Measurements from ENCODE around the gene HHAT. TPM values are rescaled to one million over a fixed set of nuclear protein-coding genes. Genes with fewer than 3 reads are reported as not detected.

The HHAT gene
- polyA plus RNA-seq, 3 donors = 1.1 to 1.6 (median 1.5) TPM

- no peaks in the 10 kb centered on the region for H3K79me2 ChIP-seq (ENCODE audit: insufficient read depth, low read length)
- peaks cover 0 to 3% (median 2%) of the 10 kb centered on the region in 3 donors for H3K27me3 Mint-ChIP-seq (ENCODE audit: low read depth in 3 of 3)
- no peak for TF ChIP-seq CTCF (IDR thresholded peaks at IDR 0.05)
- no peak overlapping the region for H3K9ac ChIP-seq (ENCODE audit: insufficient read depth, low read length, poor library complexity, severe bottlenecking)
- H3K4me1 Mint-ChIP-seq = no peaks in the 10 kb centered on the region
- H3K9me3 Mint-ChIP-seq = peaks cover 0 to 4% (median 3%) of the 10 kb centered on the region in 7 donors
- H3K4me3 Mint-ChIP-seq = no peak overlapping the region
- no peaks in the 10 kb centered on the region for H3K36me3 Mint-ChIP-seq
- H2AFZ ChIP-seq (ENCODE audit: insufficient read depth, low read depth, low read length, poor library complexity, severe bottlenecking) = no peak overlapping the region
- no peak overlapping the region for H3K27ac Mint-ChIP-seq
- no CpG with 5 or more reads among the region's 1 CpG for WGBS (ENCODE audit: insufficient coverage)
- no peaks in the 10 kb centered on the region for H3K36me3 ChIP-seq (replicated peaks in 1 of 2; ENCODE audit: control insufficient read depth in 1 of 2, insufficient read depth in 2 of 2, low read length in 2 of 2)
- no peak overlapping the region for H3K4me3 ChIP-seq (replicated peaks in 1 of 3; ENCODE audit: low read depth in 2 of 3, low read length in 3 of 3)
- no peaks in the 10 kb centered on the region for H3K4me1 ChIP-seq (ENCODE audit: control insufficient read depth in 1 of 2, insufficient read depth in 2 of 2, low read length in 2 of 2)
- H3K27me3 ChIP-seq (ENCODE audit: control insufficient read depth in 2 of 2, insufficient read depth in 2 of 2, low read length in 2 of 2) = no peaks in the 10 kb centered on the region
- intact Hi-C loops (cut with micrococcal nuclease) = no loop called here
- no peak overlapping the region for H3K4me2 ChIP-seq (replicated peaks; ENCODE audit: extremely low read depth, low read length, poor library complexity, severe bottlenecking)
- H4K20me1 ChIP-seq (ENCODE audit: insufficient read depth, low read length) = no peaks in the 10 kb centered on the region
- H3K27ac ChIP-seq (ENCODE audit: low read depth in 1 of 2, low read length in 2 of 2) = no peak overlapping the region
- no peak for DNase-seq
- no peaks in the 10 kb centered on the region for H3K9me3 ChIP-seq (replicated peaks in 1 of 2; ENCODE audit: control insufficient read depth in 1 of 2, insufficient read depth in 1 of 2, low read length in 2 of 2)
These were observed 203.5 kb downstream of the HHAT start for GRCh38 chr1:210532223-210532598.

- WGBS (ENCODE audit: insufficient coverage) = no CpG with 5 or more reads among the region's 4 CpGs
- Histone ChIP-seq H3K9me3 (replicated peaks in 1 of 2; ENCODE audit: control insufficient read depth in 1 of 2, insufficient read depth in 1 of 2, low read length in 2 of 2) (no peaks in the 10 kb centered on the region), H2AFZ (ENCODE audit: insufficient read depth, low read depth, low read length, poor library complexity, severe bottlenecking) (no peak overlapping the region), H3K4me2 (replicated peaks; ENCODE audit: extremely low read depth, low read length, poor library complexity, severe bottlenecking) (no peak overlapping the region), H4K20me1 (ENCODE audit: insufficient read depth, low read length) (no peaks in the 10 kb centered on the region), H3K27me3 (ENCODE audit: control insufficient read depth in 2 of 2, insufficient read depth in 2 of 2, low read length in 2 of 2) (no peaks in the 10 kb centered on the region), H3K9ac (ENCODE audit: insufficient read depth, low read length, poor library complexity, severe bottlenecking) (no peak overlapping the region), H3K4me3 (replicated peaks in 1 of 3; ENCODE audit: low read depth in 2 of 3, low read length in 3 of 3) (no peak overlapping the region), H3K36me3 (replicated peaks in 1 of 2; ENCODE audit: control insufficient read depth in 1 of 2, insufficient read depth in 2 of 2, low read length in 2 of 2) (no peaks in the 10 kb centered on the region), H3K4me1 (ENCODE audit: control insufficient read depth in 1 of 2, insufficient read depth in 2 of 2, low read length in 2 of 2) (no peaks in the 10 kb centered on the region), H3K27ac (ENCODE audit: low read depth in 1 of 2, low read length in 2 of 2) (no peak overlapping the region), H3K79me2 (ENCODE audit: insufficient read depth, low read length) (no peaks in the 10 kb centered on the region)
- H3K27ac Mint-ChIP-seq = no peak overlapping the region
- H3K4me1 Mint-ChIP-seq = no peaks in the 10 kb centered on the region
- DNase-seq = no peak
- H3K27me3 Mint-ChIP-seq (ENCODE audit: low read depth in 3 of 3) = peaks cover 0 to 2% (median 0%) of the 10 kb centered on the region in 3 donors
- H3K36me3 Mint-ChIP-seq = no peaks in the 10 kb centered on the region
- peaks cover 0 to 2% (median 0%) of the 10 kb centered on the region in 7 donors for H3K9me3 Mint-ChIP-seq
- intact Hi-C loops (cut with micrococcal nuclease) = no loop called here
- no peak for TF ChIP-seq CTCF (IDR thresholded peaks at IDR 0.05)
- no peak overlapping the region for H3K4me3 Mint-ChIP-seq
These were observed 207.1 kb downstream of the HHAT start for GRCh38 chr1:210535761-210536160.
